GM21576 (cell line): ENCODE results near the gene HOXA6.

ENCODE experiments used
- ATAC-seq: cut with Tn5 transposase; IDR thresholded peaks from one replicate; pipeline ENCODE4 v1.9.1; 2021; ENCODE audit warnings: mild to moderate bottlenecking, moderate library complexity; ENCODE audit not compliant: unreplicated experiment

Gene HOXA6

GRCh38 chr7:27173956-27174873 is 26.6 kb upstream of the HOXA6 start, which contains the start of gene HOXA10:
HOXA10 (minus strand) TSS chr7:27174320; CDS start chr7:27174306, 14 bp downstream.
- no peak for ATAC-seq

GRCh38 chr7:27173511-27173955 is 26.0 kb upstream of the HOXA6 start:
- no peak for ATAC-seq

- ATAC-seq: no peak
Measured at GRCh38 chr7:27172823-27173510, 25.4 kb upstream of the HOXA6 start.

- no peak for ATAC-seq
Measured at GRCh38 chr7:27172315-27172774, 24.8 kb upstream of the HOXA6 start.

- ATAC-seq: no peak
Measured at GRCh38 chr7:27171637-27172314, 24.2 kb upstream of the HOXA6 start.

- no peak for ATAC-seq
Measured at GRCh38 chr7:27171325-27171636, 23.7 kb upstream of the HOXA6 start.

- ATAC-seq: no peak
Measured at GRCh38 chr7:27170426-27171324, 23.1 kb upstream of the HOXA6 start.

GRCh38 chr7:27169658-27170425 is 22.3 kb upstream of the HOXA6 start:
- ATAC-seq: no peak

GRCh38 chr7:27168265-27168947 is 20.8 kb upstream of the HOXA6 start:
- ATAC-seq: no peak

- no peak for ATAC-seq
Measured at GRCh38 chr7:27167916-27168264, 20.3 kb upstream of the HOXA6 start.

- ATAC-seq: no peak
Measured at GRCh38 chr7:27166531-27167505, 19.2 kb upstream of the HOXA6 start.

- ATAC-seq: no peak
Measured at GRCh38 chr7:27165996-27166530, 18.5 kb upstream of the HOXA6 start.

GRCh38 chr7:27165089-27165995 is 17.8 kb upstream of the HOXA6 start, which contains the start of gene HOXA9:
HOXA9 (minus strand) TSS chr7:27165537; CDS start chr7:27165457, 80 bp downstream.
- no peak for ATAC-seq

- no peak for ATAC-seq
Measured at GRCh38 chr7:27164367-27165088, 17.0 kb upstream of the HOXA6 start.

GRCh38 chr7:27164045-27164366 is 16.4 kb upstream of the HOXA6 start:
- no peak for ATAC-seq
